GM18508 (cell line): Measurements from ENCODE around the gene ORM1.
"Not testable (repeated sequence)": the region's sequence is repeated elsewhere in the genome, so short reads cannot be mapped to it uniquely, and the experiment has no call there.

Source experiments
- ATAC-seq: cut with Tn5 transposase; IDR thresholded peaks from one replicate; pipeline ENCODE4 v1.9.1; 2021; ENCODE audit warnings: moderate number of reproducible peaks; ENCODE audit not compliant: insufficient read depth, unreplicated experiment

ORM1 gene

GRCh38 chr9:114303977-114304376 lies 18.9 kb upstream of the ORM1 start:
- ATAC-seq, result no peak

GRCh38 chr9:114304416-114305188 lies 18.3 kb upstream of the ORM1 start:
- ATAC-seq, result no peak

GRCh38 chr9:114307899-114308267 lies 15.0 kb upstream of the ORM1 start:
- no peak for ATAC-seq

- no peak for ATAC-seq
Measured at GRCh38 chr9:114308361-114308950, 14.4 kb upstream of the ORM1 start.

GRCh38 chr9:114309096-114309495 lies 13.8 kb upstream of the ORM1 start:
- no peak for ATAC-seq

GRCh38 chr9:114310471-114311450 lies 12.1 kb upstream of the ORM1 start:
- ATAC-seq, result no peak

- ATAC-seq, result no peak
Measured at GRCh38 chr9:114311571-114312512, 11.1 kb upstream of the ORM1 start.

GRCh38 chr9:114312513-114312875 lies 10.4 kb upstream of the ORM1 start:
- no peak for ATAC-seq

GRCh38 chr9:114313186-114313585 lies 9.7 kb upstream of the ORM1 start:
- ATAC-seq, result no peak

GRCh38 chr9:114314256-114314867 lies 8.5 kb upstream of the ORM1 start:
- ATAC-seq, result no peak

- ATAC-seq, result no peak
Measured at GRCh38 chr9:114314881-114315722, 7.8 kb upstream of the ORM1 start.

GRCh38 chr9:114315723-114316363 lies 7.1 kb upstream of the ORM1 start:
- ATAC-seq, result no peak

- no peak for ATAC-seq
Measured at GRCh38 chr9:114316605-114317230, 6.2 kb upstream of the ORM1 start.

- no peak for ATAC-seq
Measured at GRCh38 chr9:114317665-114318357, 5.1 kb upstream of the ORM1 start.

- no peak for ATAC-seq
Measured at GRCh38 chr9:114318416-114318815, 4.5 kb upstream of the ORM1 start.

- ATAC-seq, result no peak
Measured at GRCh38 chr9:114319147-114319546, 3.8 kb upstream of the ORM1 start.

GRCh38 chr9:114320710-114321109 lies 2.2 kb upstream of the ORM1 start:
- not testable (repeated sequence) for ATAC-seq
